HG03103 (cell line): ENCODE measurements around the gene BICC1.
"Not testable (repeated sequence)": the region's sequence is repeated elsewhere in the genome, so short reads cannot be mapped to it uniquely, and the experiment has no call there.

Experiments used
- ATAC-seq: cut with Tn5 transposase; IDR thresholded peaks from one replicate; pipeline ENCODE4 v1.9.1; 2021; ENCODE audit warnings: low read depth; ENCODE audit not compliant: unreplicated experiment

Gene BICC1

DNA sequence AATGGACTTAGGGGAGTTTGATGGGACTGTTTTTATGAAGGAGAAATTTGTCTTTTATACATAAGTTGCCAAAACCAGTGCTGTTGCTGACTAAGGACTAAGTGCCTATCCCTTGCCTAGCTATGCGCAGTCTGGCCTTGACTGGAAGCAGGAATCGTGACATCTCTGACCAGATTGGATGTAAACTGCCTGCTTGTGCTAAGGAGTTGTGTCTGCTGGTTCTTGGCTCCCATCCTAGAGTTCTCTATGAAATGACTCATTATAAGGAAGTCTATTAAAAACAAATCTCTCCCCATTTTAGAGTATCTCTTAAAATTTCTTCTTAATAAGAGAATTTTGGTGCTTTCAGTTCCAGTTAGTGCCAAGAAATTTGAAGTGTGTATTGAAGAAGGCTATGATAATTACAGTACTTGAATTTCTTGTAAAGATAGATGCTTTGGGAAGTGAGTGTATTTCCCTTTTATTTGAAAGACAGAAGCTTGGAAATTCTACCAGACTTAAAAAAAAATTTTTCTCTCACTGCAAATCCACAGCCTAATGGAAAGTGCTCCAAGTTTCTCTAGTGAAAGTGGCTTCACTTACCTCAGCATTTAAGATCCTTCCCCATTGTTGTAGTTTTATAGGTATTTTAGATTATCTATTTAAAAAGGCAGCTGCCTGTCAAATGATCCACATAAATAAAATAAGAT lies 77.6 kb downstream of the BICC1 start:
- ATAC-seq = no peak

DNA sequence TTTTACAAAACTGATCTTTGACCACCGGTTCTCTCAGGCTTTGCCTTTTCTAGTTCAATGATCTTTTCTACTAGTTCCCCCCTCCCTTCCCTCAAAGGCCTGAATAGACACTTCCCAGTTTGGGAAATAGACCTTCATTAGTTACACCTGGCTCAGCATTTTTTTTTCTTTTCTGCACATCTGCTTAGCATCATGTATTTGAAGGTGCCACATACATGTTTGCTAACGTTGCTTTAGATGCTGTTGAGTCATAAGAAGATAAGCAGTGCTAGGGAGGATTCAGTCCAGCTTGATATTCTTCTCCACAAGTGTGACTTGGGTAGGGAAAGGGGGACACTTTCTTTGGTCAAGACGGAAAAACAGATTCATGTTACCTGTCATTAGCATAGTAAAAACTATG lies 78.3 kb downstream of the BICC1 start:
- no peak for ATAC-seq

DNA sequence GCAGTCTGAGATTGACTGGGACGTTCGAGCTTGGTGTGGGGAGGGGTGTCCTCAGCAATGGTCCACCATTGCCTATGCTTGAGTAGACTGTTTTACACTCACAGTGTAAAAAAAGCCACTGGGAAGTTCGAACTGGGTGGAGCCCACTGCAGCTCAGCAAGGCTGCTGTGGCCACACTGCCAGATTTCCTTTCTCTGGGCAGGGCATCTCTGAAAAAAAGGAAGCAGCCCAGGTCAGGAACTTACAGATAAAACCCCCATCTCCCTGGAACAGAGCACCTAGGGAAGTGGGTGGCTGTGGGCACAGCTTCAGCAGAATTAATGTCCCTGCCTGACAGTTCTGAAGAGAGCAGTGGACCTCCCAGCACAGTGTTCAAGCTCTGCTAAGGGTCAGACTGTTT lies 80.3 kb downstream of the BICC1 start:
- ATAC-seq = no peak

DNA sequence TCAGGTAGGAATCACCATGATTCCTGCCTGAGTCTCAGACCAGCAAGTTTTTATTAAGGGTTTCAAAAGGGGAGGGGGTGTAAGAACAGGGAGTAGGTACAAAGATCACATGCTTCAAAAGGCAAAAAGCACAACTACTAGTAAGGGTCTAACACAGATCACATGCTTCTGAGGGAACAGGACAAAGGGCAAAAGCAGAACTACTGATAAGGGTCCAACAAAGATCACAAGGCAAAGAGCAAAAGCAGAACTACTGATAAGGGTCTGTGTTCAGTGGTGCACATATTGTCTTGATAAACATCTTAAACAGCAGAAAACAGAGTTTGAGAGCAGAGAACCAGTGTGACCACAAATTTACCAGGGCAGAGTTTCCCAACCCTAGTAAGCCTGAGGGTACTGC lies 84.5 kb downstream of the BICC1 start:
- ATAC-seq = not testable (repeated sequence)

DNA sequence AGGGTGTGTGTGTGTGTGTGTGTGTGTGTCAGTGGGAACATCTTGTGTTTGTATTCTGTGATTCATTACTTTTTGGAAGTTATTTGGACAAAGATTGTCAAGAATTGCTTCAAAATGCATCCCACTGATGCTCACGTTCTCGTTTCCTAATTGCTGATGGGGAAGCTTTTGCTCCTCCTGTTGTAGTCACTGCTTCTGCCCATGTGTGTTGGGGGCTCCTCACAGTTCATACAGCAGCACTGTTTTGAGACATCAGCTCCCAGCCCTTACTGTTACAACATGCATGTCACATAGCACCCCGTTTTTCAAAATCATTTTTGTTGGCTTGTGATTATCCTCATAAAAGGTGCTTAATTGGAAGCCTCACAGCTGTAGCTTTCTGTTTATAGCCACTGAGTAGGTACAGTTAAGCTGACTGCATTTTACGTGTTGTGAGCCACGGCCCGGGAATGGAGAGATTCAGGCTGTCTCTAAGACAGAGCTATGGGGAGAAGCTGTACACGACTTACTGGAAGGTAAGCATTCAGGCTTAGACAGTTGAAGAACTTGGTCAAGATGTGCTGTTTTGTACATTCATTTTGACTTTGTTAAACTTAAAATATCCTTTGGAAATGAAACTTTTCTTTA lies 87.4 kb downstream of the BICC1 start:
- ATAC-seq = no peak

DNA sequence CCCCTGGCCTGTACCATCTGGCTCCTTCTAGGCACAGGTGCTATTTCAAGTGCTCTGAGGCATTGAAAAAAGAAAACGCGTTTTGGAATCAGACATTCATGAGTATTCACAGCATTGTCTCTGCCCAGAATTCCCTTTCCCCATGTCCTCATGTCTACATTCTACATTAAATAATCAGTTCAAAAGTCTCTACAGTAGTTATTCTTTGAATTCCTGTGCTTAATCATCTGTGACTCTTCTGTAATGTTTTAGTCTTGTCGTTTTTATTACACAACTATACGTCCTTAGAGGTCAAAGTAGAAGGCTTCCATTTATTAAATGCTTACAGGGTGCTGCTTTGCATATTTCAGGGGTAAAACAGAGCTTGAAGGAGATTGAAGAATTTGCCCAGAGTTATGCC lies 95.7 kb downstream of the BICC1 start:
- ATAC-seq = no peak

DNA sequence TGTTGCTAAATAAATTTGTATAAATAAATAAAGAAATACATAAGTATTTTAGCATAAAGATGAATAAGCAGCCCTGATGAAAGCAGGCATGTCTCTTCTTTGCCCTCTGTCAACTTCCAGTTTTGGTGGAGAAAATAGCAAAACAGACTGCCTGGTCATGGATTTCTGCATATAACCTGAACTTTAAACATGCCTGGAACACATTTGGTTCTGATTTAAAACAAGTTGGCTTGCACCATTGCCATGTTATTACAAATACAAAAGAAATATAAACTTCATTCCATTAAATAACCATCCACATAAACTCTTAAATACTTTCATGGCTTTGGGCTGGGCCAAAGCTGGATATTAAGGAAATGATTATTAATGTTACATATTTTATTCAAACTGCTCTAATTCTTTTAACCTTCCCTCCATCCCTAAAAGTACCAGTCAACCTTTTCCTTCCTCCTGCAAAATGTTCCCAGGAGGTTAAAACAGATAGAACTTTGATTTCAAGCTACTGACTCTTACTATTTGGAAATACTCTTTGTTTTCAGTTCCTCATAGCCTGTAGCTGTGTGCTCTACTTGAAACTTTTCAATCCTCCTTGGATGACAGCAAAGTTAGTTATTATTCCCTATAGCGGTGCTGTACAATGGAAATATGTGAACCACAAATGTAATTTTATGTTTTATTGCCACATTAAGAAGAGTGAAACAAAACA lies 96.3 kb downstream of the BICC1 start:
- no peak for ATAC-seq

DNA sequence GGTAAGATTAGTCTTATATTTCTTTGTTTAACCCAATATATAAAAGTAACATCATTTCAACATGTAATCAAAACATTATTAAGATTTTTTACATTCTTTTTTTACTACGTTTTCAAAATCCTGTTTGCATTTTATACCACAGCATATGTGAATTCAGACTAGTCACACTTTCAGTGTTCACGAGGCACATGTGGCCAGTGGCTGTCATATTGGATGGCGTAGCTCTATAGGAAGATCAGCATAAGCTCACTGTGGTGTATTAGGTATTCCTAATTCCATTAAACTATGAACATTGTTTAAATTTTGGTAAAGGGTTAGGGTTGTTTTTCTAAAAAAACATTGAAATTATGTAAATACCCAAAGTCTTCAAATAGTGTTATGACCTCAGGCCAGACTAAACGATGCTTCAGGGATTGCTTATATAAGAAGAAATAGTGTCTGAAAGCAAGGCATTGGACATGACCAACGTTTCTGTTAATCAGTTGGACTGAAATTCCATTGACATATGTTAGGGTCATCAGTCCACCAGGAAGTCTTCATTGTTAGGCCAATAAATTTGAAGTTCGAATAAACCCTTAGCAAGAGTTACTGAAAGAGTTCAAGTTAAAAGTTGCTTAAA lies 97.0 kb downstream of the BICC1 start:
- no peak for ATAC-seq

DNA sequence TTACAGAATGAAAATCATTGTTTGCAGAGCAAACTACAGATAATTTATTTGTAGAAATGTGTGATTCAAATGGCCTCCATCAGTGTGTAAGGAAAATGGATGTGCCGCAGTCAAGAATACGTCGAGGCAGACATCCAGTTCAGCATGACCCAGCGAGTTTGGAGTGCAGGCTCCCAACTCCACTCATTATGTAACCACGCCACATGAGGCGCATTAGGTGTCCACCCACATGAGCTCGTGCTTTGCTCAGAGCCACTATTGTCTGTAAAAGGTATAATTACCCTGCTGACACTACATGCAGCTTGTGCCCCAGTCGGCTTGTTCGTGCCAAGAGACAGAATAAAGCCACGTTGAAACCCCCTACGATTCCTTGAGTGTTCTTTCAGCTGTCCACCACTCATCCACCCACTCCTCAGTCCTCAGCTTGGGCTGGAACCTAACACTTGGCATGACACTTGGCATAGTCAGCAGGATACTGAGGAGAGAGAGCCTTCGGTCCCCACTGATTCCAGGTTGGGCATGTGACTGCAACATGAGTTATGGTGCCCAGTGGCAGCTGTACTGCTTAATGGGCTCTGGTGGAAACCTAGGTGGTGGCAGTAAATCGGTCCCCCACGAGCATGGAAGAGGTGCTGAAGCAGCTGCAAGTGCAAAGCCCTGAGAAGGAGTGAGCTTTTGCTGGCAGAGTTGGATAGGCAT lies 102.7 kb downstream of the BICC1 start:
- ATAC-seq = no peak

DNA sequence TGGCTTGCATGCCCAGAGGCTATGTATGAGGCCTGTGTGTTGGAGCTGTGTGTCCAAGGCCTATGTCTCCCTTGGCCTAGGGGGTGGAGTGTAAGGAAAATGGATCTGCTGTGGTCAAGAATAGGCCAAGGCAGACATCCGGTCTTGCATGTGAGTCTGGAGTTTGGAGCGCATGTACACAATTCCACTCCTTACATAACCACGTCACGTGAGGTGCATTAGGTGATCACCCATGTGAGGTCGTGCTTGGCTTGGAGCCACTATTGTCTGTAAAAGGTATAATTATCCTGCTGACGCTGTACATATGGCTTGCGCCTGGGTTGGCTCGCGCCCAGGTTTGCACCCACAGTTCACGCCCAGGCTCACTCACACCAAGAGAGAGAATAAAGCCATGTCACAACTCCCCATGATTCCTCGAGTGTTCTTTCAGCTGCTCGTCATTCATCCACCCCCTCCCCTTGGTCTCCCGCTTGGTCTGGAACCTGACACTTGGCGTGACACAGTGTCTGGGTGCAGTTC lies 105.5 kb downstream of the BICC1 start:
- ATAC-seq = no peak

DNA sequence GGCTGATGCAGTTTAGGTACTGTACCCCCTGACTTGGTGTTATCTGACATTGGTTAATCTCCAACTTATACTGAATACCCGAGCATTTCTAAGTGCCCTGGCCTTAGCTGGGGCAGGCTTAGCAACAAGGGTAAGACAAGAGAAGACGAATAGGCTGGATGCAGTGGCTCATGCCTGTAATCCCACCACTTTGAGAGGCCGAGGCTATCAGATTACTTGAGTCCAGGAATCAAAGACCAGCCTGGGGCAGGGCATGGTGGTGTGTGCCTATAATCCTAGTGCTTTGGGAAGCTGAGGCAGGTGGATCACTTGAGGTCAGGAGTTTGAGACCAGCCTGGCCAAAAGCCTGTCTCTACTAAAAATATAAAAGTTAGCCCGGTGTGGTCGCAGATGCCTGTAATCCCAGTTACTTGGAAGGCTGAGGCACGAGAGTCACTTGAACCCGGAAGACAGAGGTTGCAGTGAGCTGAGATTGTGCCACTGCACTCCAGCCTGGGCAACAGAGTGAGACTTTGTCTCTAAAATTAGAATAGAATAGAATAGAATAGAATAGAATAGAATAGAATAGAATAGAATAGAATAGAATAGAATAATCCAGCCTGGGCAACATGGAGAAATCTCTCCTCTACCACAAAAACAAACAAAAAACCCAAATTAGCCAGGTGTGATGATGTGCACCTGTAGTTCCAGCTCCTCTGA lies 108.9 kb downstream of the BICC1 start:
- ATAC-seq = no peak

DNA sequence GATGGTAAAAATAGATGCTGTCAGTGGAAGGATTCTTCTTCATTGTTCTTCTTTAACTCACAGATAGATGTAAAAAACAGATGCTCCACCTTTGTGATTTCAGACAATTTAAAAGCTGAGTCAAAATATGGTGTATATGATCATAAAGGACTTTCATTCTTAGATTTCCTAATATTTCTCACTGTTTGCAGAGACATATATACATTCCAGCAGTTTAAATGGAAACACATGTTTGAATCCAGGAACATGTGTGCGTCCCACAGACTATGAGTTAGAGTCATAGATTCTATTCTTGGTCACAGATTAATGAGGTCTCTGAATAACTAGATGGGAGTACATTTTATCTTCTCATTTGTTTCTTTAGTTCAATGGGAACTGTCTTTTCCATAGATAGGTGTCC lies 109.6 kb downstream of the BICC1 start:
- ATAC-seq = no peak

DNA sequence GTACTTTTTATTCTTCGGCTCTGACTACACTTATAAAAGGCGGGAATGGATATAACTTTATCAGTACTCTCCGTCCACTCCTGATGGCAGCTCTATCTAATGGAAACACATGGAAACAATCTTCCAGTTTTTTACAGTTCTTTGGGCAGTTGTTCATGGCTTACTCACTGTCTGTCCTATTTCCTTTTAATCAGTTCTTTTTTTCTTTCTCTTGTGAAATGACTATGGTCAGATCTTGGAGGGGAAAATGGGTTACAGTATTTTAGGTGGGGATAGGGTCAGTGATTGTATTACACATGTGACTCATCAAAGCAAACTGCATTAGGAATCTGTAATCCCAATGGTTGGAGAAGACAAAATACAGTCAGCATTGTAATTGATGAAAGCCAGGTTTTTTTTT lies 112.4 kb downstream of the BICC1 start:
- ATAC-seq = no peak

DNA sequence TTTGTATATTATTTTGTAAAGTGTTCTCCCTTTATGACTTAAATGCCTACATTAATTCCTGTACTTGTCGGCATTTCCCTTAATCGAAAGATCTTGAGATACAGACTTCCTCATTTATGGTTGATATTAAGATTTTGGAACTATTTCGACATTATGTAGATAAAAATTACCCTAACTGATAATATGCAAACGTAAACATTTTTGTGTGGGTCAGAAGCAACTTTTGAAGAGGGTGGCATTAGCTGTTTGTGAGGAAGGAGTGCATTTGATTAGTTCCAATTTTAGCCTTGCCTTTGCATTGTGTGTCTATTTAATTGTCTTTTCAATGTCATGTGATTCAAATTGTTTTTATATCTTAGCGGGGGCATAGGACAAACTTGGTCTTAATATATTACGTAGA lies 114.7 kb downstream of the BICC1 start:
- ATAC-seq = no peak

DNA sequence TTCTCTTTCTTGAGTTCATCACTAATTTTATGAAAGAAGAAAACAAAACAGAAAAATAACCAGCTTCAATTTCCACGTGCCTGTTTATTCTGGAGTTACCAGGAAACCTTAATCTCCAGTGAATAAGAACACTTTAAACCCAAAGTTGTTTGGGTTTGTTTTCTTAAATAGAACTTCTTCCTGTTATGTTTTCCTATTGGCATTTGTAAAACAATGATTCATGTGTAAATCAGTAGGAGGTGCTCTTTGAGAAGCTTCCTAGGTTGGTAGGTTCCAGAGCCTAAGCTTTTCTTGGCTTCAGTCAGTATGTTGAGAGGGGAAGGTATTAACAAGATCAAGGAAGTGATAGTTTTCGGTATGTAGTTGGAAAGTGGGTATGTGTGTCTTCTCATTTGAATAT lies 119.0 kb downstream of the BICC1 start:
- ATAC-seq = no peak

DNA sequence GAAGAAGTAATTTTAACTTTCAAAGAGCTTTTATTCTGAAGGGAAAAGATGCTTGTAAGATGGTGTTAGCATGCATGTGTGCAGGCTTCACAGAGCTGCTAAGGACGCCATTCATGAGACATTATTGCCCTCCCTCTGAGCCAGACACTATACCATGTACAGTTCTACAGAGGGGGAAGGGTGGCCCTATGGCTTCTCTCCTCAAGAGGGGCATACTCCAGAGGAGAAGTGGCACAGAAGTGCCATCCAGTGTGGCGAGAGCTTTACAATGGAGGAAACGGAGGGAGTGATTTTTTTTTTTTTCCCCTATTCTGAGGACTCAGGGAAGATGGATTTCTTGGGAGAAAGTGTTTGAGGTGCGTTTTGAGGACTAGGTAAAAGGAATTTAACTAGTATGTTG lies 119.5 kb downstream of the BICC1 start:
- no peak for ATAC-seq

DNA sequence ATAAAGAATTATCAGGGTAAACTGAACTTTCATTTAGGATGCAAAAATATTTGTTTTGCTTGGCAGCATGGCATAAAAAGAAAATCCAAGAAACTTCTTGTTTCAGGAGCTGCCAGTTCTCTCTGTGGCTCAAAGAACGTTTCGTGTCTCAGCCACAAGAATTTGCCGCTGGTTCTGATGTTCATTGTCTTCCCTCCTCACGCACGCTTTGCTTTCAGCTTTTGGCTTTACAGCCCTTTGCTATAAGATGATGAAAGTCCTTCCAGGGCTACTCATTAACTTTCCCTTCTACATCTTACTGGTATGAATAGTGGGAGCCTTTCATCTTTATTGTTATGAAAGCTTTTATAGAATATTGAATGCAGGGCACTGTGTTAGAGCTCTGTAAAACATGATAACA lies 124.7 kb downstream of the BICC1 start:
- no peak for ATAC-seq

DNA sequence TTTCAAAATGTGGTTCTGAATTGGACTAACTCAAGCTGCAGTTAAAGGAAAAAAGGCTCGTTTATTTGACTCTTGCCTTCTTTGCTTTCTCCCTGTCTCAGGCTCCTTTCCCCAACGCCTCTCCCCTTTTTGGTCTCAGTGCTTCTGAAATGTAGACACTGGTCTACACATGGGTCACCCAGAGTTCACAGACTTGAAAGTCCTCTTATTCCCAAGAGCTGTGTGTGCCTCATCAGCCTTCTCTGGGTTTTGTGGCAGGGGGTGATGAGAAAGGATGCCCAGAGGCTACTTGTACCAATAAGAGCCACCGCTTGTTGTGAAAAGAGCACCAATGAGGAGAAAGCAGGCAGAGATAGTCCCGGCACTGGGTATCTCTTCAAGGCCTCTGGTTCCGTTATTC lies 125.7 kb downstream of the BICC1 start:
- ATAC-seq = no peak

DNA sequence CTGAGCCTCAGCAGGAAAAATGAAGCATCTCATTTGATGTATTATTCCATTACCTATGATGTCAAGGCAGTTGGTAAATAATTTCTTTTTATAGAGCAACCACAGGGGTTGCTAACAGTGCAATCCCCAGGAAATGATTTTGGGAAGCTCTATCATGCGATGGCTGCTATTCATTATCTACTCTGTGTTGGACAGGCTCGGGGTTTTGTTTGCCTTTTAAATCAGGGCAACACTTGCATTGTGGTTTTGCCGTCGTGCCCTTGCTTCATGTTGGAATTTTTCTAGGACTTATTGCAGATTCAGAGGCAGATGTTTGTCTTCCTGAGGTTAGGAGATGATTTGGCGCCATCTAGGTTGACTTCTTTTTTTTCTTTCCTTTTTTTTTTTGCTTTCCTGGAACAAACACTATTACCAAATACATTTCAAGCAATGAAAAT lies 128.4 kb downstream of the BICC1 start:
- no peak for ATAC-seq

DNA sequence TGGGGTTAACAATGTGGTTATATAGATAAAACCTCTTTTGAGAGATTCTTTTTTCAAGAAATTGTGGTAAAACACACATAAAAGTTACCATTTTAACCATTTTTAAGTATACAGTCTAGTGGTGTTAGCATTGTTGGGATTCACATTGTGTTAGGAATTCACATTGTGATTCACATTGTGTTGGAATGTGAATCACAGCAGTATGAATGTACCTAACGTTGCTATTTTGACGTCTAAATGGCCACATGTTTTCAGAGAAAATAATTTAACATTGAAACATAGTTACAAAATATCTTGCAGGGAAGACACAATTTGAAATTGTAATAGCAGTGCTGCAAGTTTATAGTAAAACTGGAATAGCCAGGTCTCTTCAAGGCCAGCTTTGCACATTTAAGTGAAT lies 129.0 kb downstream of the BICC1 start:
- no peak for ATAC-seq
